HCT116 (cell line): Measurements from ENCODE around the gene FOXP1. TPM values are rescaled to one million over a fixed set of nuclear protein-coding genes. Genes with fewer than 3 reads are reported as not detected.

ENCODE experiments used
- ATAC-seq: fragments of 200-7000 bp; cut with Tn5 transposase; 2 replicates; pipeline ENCODE4 v1.9.1; 2020; ENCODE audit warnings: mild to moderate bottlenecking, moderate library complexity
- BruUV-seq: library from RNA; stranded (reverse); fragments of 400-500 nt; replicated peaks from 2 replicates; lab custom pipeline; 2021; lab: Mats Ljungman, UMichigan
- CTCF ChIA-PET: fragments of 300-600 bp; sonication (Branson Sonifier 250); formaldehyde crosslinking; loops from one replicate; lab custom pipeline; 2021; ENCODE audit warnings: antibody characterized with exemption; lab: Charles Lee
- POLR2A ChIA-PET: fragments of 300-600, 350-600 bp; sonication (Branson Sonifier 250); formaldehyde crosslinking; loops from one replicate; lab custom pipeline; 2021; ENCODE audit warnings: antibody characterized with exemption; lab: Charles Lee
- RAD21 ChIA-PET, 2 experiments: fragments of 300-600 bp; sonication (Branson Sonifier 250); formaldehyde crosslinking; loops; one replicate each; lab custom pipeline; 2023; ENCODE audit warnings: low total read pairs in 2 of 2; ENCODE audit not compliant: uncharacterized antibody in 2 of 2, unreplicated experiment in 2 of 2, low non-redundant PET in 1 of 2; lab: Charles Lee
- DNase-seq: peaks from one replicate; pipeline ENCODE4 v3.0.0-alpha.2; 2010; ENCODE audit warnings: low read depth, low spot score
- H2AFZ ChIP-seq: fragments of 200-600 bp; shearing (Covaris generic), sonication (generic); 2 replicates; pipeline ENCODE4 v1.6.1; 2017; ENCODE audit warnings: low read depth, mixed run types, mixed read lengths, antibody characterized with exemption, low read length; ENCODE audit not compliant: poor library complexity, severe bottlenecking
- H3K27ac ChIP-seq: 2 replicates; pipeline ENCODE4 v1.5.1; 2012; ENCODE audit warnings: low read depth, low read length
- H3K27me3 ChIP-seq: fragments of 200-600 bp; sonication (generic); 2 replicates; pipeline ENCODE4 v1.6.1; 2016; ENCODE audit warnings: mixed run types, low read length, mixed read lengths; ENCODE audit not compliant: insufficient read depth
- H3K36me3 ChIP-seq, 2 experiments: fragments of 200-500 bp in 1 of 2; fragments of 200-600 bp in 1 of 2; sonication (Bioruptor generic) in 1 of 2; sonication (generic) in 1 of 2; 2 replicates each; pipeline versions ENCODE4 v1.5.1 to v1.6.1; 2014 to 2016; ENCODE audit warnings: low read length in 2 of 2, inconsistent platforms in 1 of 2, mixed read lengths in 1 of 2, mixed run types in 1 of 2; ENCODE audit not compliant: insufficient read depth in 2 of 2, control insufficient read depth in 1 of 2
- H3K4me1 ChIP-seq, 2 experiments: fragments of 200-600 bp in 1 of 2; sonication (generic) in 1 of 2; 2 replicates each; pipeline versions ENCODE4 v1.5.1 to v1.6.1; 2012 to 2017; ENCODE audit warnings: low read length in 2 of 2, inconsistent platforms in 1 of 2, mild to moderate bottlenecking in 1 of 2, mixed read lengths in 1 of 2, mixed run types in 1 of 2, moderate library complexity in 1 of 2; ENCODE audit not compliant: insufficient read depth in 2 of 2, control insufficient read depth in 1 of 2
- H3K4me2 ChIP-seq: fragments of 200-600 bp; sonication (generic); 2 replicates; pipeline ENCODE4 v1.6.1; 2017; ENCODE audit warnings: mixed run types, low read length, mixed read lengths
- H3K4me3 ChIP-seq, 2 experiments: fragments of 200-600 bp in 1 of 2; sonication (generic) in 1 of 2; replicated peaks in 1 of 2; 2 replicates each; pipeline ENCODE4 v1.5.1; 2011 to 2016; ENCODE audit warnings: low read length in 2 of 2, control low read depth in 1 of 2, low read depth in 1 of 2, mild to moderate bottlenecking in 1 of 2, mixed read lengths in 1 of 2, mixed run types in 1 of 2
- H3K79me2 ChIP-seq: fragments of 200-600 bp; sonication (generic); 2 replicates; pipeline ENCODE4 v1.6.1; 2017; ENCODE audit warnings: mild to moderate bottlenecking, mixed run types, low read length, moderate library complexity, mixed read lengths; ENCODE audit not compliant: insufficient read depth
- H3K9ac ChIP-seq: fragments of 200-600 bp; sonication (generic); 2 replicates; pipeline ENCODE4 v1.6.1; 2016; ENCODE audit warnings: low read length, mixed read lengths
- H3K9me2 ChIP-seq: fragments of 200-600 bp; sonication (generic), shearing (Covaris generic); 2 replicates; pipeline ENCODE4 v1.6.1; 2017; ENCODE audit warnings: mixed run types, mild to moderate bottlenecking, moderate library complexity; ENCODE audit not compliant: insufficient read depth
- H3K9me3 ChIP-seq, 2 experiments: fragments of 200-500 bp in 1 of 2; fragments of 200-600 bp in 1 of 2; sonication (Bioruptor generic) in 1 of 2; sonication (generic) in 1 of 2; 2 replicates each; pipeline ENCODE4 v1.6.1; 2014 to 2017; ENCODE audit warnings: low read length in 2 of 2, mixed read lengths in 2 of 2, inconsistent platforms in 1 of 2, low read depth in 1 of 2, mild to moderate bottlenecking in 1 of 2, mixed run types in 1 of 2, moderate library complexity in 1 of 2; ENCODE audit not compliant: control insufficient read depth in 1 of 2, insufficient read depth in 1 of 2
- H4K20me1 ChIP-seq: fragments of 200-600 bp; sonication (generic), shearing (Covaris generic); 2 replicates; pipeline ENCODE4 v1.6.1; 2017; ENCODE audit warnings: mixed run types, mild to moderate bottlenecking, moderate library complexity; ENCODE audit not compliant: insufficient read depth
- CBX3 ChIP-seq: IDR thresholded peaks from 2 replicates; pipeline ENCODE4 v1.6.1; 2012; ENCODE audit warnings: low read depth
- EGR1 ChIP-seq: IDR thresholded peaks from 2 replicates; pipeline ENCODE4 v1.6.1; 2012; ENCODE audit warnings: low read depth
- ELF1 ChIP-seq: IDR thresholded peaks from 2 replicates; pipeline ENCODE4 v1.6.1; 2012; ENCODE audit warnings: low read depth, borderline replicate concordance
- EZH2phosphoT487 ChIP-seq: fragments of 200-600 bp; IDR thresholded peaks from 2 replicates; pipeline ENCODE4 v1.6.1; 2018; ENCODE audit warnings: antibody characterized with exemption, borderline replicate concordance
- FOSL1 ChIP-seq: IDR thresholded peaks from 2 replicates; pipeline ENCODE4 v1.6.1; 2012; ENCODE audit warnings: low read depth
- JUND ChIP-seq: IDR thresholded peaks from 2 replicates; pipeline ENCODE4 v1.6.1; 2012
- MAX ChIP-seq: IDR thresholded peaks from 2 replicates; pipeline ENCODE4 v1.6.1; 2012
- POLR2A ChIP-seq: IDR thresholded peaks from 2 replicates; pipeline ENCODE4 v1.7.0; 2011; ENCODE audit warnings: borderline replicate concordance; ENCODE audit not compliant: insufficient read depth, insufficient read length; ENCODE audit errors: extremely low read depth
- POLR2AphosphoS5 ChIP-seq: IDR thresholded peaks from 2 replicates; pipeline ENCODE4 v1.6.1; 2011; ENCODE audit warnings: mild to moderate bottlenecking, low read depth, low read length, moderate library complexity
- REST ChIP-seq: IDR thresholded peaks from 2 replicates; pipeline ENCODE4 v1.6.1; 2012; ENCODE audit warnings: low read depth
- SP1 ChIP-seq: IDR thresholded peaks from 2 replicates; pipeline ENCODE4 v1.6.1; 2012; ENCODE audit warnings: low read depth
- SRF ChIP-seq: IDR thresholded peaks from 2 replicates; pipeline ENCODE4 v1.6.1; 2012; ENCODE audit warnings: low read depth
- TCF7L2 ChIP-seq: IDR thresholded peaks from 2 replicates; pipeline ENCODE4 v1.7.0; 2011; ENCODE audit warnings: borderline replicate concordance, inconsistent platforms; ENCODE audit not compliant: insufficient read depth, insufficient read length; ENCODE audit errors: extremely low read depth
- YY1 ChIP-seq: IDR thresholded peaks from 2 replicates; pipeline ENCODE4 v1.6.1; 2011; ENCODE audit warnings: low read length, low read depth, moderate library complexity, mild to moderate bottlenecking; ENCODE audit not compliant: insufficient replicate concordance; ENCODE audit errors: extremely low read depth
- intact Hi-C: fragments of 100-400 bp; cut with micrococcal nuclease; formaldehyde crosslinking; loops from 2 replicates; pipeline ENCODE4 v1.10.0; 2022
- total RNA-seq: library from RNA; stranded (reverse); gene quantifications from one replicate; pipeline ENCODE4 v1.2.1, GENCODE V29; 2021; ENCODE audit not compliant: unreplicated experiment
- TF ChIP-seq, protein P1 (sequence below), 3 experiments: fragments of 200-600 bp in 1 of 3; sonication (generic) in 1 of 3; IDR thresholded peaks in 2 of 3; conservative IDR thresholded peaks in 1 of 3; 2 replicates each; pipeline ENCODE4 v1.5.1; 2012 to 2017; ENCODE audit warnings: low read depth in 2 of 3, low read length in 2 of 3, antibody characterized with exemption in 1 of 3, borderline replicate concordance in 1 of 3, control low read depth in 1 of 3, mild to moderate bottlenecking in 1 of 3, mixed read lengths in 1 of 3, mixed run types in 1 of 3, moderate library complexity in 1 of 3; ENCODE audit not compliant: insufficient read depth in 1 of 3
- TF ChIP-seq, protein P2 (sequence below): IDR thresholded peaks from 2 replicates; pipeline ENCODE4 v1.6.1; 2011; ENCODE audit warnings: mild to moderate bottlenecking, low read length, moderate library complexity; ENCODE audit not compliant: insufficient replicate concordance; ENCODE audit errors: extremely low read depth

The FOXP1 gene
- total RNA-seq, 1 experiment from 2014 or later: 11.4 TPM

DNA sequence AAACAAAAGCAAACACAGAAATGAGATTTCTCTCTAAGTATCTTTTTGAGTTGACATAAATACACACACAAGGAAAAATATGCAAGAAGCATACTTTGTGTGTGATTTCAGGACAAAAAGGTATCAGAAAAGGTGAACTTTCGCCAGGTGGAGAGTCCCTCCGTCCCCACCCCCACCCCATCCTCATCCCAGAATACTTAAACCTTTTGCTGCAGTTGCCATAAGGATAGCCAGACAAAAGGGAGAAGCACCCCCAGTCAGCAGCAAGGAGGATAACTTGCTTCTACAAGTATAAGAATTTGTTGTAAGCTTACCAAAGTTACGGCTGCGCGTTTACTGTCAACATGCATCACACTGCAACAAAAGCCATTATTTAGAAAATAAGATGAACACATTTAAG is 10.3 kb downstream of the FOXP1 start:
- Histone ChIP-seq H3K4me2 (no peak overlapping the region), H3K27me3 (no peaks in the 10 kb centered on the region), H3K4me1 (no peaks in the 10 kb centered on the region), H2AFZ (no peak overlapping the region), H3K36me3 (no peaks in the 10 kb centered on the region; a peak in 1 of 4 replicates), H3K9me2 (no peaks in the 10 kb centered on the region), H3K9me3 (no peaks in the 10 kb centered on the region), H3K79me2 (no peaks in the 10 kb centered on the region), H3K4me3 (no peak overlapping the region), H3K27ac (no peak overlapping the region), H3K9ac (no peak overlapping the region), H4K20me1 (no peaks in the 10 kb centered on the region)
- POLR2A ChIA-PET: no interaction called here
- ATAC-seq: no peak
- intact Hi-C loops: no loop called here
- CTCF ChIA-PET: no interaction called here
- BruUV-seq: no TSS peak
- TF ChIP-seq FOSL1: no peak
- TF ChIP-seq POLR2A: no peak
- TF ChIP-seq, protein P1, sequence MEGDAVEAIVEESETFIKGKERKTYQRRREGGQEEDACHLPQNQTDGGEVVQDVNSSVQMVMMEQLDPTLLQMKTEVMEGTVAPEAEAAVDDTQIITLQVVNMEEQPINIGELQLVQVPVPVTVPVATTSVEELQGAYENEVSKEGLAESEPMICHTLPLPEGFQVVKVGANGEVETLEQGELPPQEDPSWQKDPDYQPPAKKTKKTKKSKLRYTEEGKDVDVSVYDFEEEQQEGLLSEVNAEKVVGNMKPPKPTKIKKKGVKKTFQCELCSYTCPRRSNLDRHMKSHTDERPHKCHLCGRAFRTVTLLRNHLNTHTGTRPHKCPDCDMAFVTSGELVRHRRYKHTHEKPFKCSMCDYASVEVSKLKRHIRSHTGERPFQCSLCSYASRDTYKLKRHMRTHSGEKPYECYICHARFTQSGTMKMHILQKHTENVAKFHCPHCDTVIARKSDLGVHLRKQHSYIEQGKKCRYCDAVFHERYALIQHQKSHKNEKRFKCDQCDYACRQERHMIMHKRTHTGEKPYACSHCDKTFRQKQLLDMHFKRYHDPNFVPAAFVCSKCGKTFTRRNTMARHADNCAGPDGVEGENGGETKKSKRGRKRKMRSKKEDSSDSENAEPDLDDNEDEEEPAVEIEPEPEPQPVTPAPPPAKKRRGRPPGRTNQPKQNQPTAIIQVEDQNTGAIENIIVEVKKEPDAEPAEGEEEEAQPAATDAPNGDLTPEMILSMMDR (IDR thresholded peaks at IDR 0.05 in 2 of 3, conservative IDR thresholded peaks at IDR 0.05 in 1 of 3; ENCODE audit: borderline replicate concordance in 1 of 3, insufficient read depth in 1 of 3, low read depth in 2 of 3, low read length in 2 of 3): no peak
- TF ChIP-seq EGR1: no peak
- no peak for TF ChIP-seq SRF
- TF ChIP-seq MAX: no peak
- TF ChIP-seq JUND: no peak
- no peak for TF ChIP-seq SP1
- TF ChIP-seq REST: no peak
- TF ChIP-seq POLR2AphosphoS5: no peak
- TF ChIP-seq ELF1: no peak
- TF ChIP-seq CBX3: no peak
- no peak for TF ChIP-seq TCF7L2
- TF ChIP-seq, protein P2, sequence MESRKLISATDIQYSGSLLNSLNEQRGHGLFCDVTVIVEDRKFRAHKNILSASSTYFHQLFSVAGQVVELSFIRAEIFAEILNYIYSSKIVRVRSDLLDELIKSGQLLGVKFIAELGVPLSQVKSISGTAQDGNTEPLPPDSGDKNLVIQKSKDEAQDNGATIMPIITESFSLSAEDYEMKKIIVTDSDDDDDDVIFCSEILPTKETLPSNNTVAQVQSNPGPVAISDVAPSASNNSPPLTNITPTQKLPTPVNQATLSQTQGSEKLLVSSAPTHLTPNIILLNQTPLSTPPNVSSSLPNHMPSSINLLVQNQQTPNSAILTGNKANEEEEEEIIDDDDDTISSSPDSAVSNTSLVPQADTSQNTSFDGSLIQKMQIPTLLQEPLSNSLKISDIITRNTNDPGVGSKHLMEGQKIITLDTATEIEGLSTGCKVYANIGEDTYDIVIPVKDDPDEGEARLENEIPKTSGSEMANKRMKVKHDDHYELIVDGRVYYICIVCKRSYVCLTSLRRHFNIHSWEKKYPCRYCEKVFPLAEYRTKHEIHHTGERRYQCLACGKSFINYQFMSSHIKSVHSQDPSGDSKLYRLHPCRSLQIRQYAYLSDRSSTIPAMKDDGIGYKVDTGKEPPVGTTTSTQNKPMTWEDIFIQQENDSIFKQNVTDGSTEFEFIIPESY: no peak
- TF ChIP-seq YY1: no peak
- TF ChIP-seq EZH2phosphoT487: no peak
- DNase-seq: no peak
- RAD21 ChIA-PET: no interaction called here
